ENCODE measurements around the gene RCN1. TPM values are rescaled to one million over a fixed set of nuclear protein-coding genes. Genes with fewer than 3 reads are reported as not detected.
"Not testable (repeated sequence)": the region's sequence is repeated elsewhere in the genome, so short reads cannot be mapped to it uniquely, and the experiment has no call there.

RCN1 gene
- total RNA-seq (2014; rRNA removed; shearing (Covaris generic)): 214 and 228 TPM in 2 replicates
- 316 and 331 TPM in 2 replicates for polyA plus RNA-seq (2015; cell fraction: cytosol; rRNA removed)
- polyA plus RNA-seq (2015; cell fraction: nucleus; rRNA removed): 102 and 111 TPM in 2 replicates

GRCh38 chr11:32090545-32091370 lies at the start of gene RCN1:
Gene RCN1, plus strand, starts transcription at chr11:32091074. Its CDS starts 123 bp downstream, at chr11:32091197.
- in situ Hi-C loops (cut with HindIII; ENCODE audit: low pct_unique_long_range_greater_than_20kb, low sequenced_read_pairs): no loop called here
- DNase-seq (ENCODE audit: low read depth, low spot score): peak; percentile 52

- no peak for DNase-seq (ENCODE audit: low read depth, low spot score)
- in situ Hi-C loops (cut with HindIII; ENCODE audit: low pct_unique_long_range_greater_than_20kb, low sequenced_read_pairs): no loop called here
These were observed 47.1 kb upstream of the RCN1 start for GRCh38 chr11:32043737-32044136.

- DNase-seq (ENCODE audit: low read depth, low spot score): no peak
- in situ Hi-C loops (cut with HindIII; ENCODE audit: low pct_unique_long_range_greater_than_20kb, low sequenced_read_pairs): no loop called here
These were observed 46.6 kb upstream of the RCN1 start for GRCh38 chr11:32044158-32044863.

- no peak for DNase-seq (ENCODE audit: low read depth, low spot score)
- in situ Hi-C loops (cut with HindIII; ENCODE audit: low pct_unique_long_range_greater_than_20kb, low sequenced_read_pairs): no loop called here
These were observed 45.4 kb upstream of the RCN1 start for GRCh38 chr11:32045456-32045855.

GRCh38 chr11:32050264-32050663 lies 40.6 kb upstream of the RCN1 start:
- DNase-seq (ENCODE audit: low read depth, low spot score): no peak
- in situ Hi-C loops (cut with HindIII; ENCODE audit: low pct_unique_long_range_greater_than_20kb, low sequenced_read_pairs): no loop called here

- in situ Hi-C loops (cut with HindIII; ENCODE audit: low pct_unique_long_range_greater_than_20kb, low sequenced_read_pairs): no loop called here
- peak; percentile 68 for DNase-seq (ENCODE audit: low read depth, low spot score)
These were observed 38.7 kb upstream of the RCN1 start for GRCh38 chr11:32052215-32052614.

GRCh38 chr11:32053151-32053888 lies 37.6 kb upstream of the RCN1 start:
- no peak for DNase-seq (ENCODE audit: low read depth, low spot score)
- in situ Hi-C loops (cut with HindIII; ENCODE audit: low pct_unique_long_range_greater_than_20kb, low sequenced_read_pairs): no loop called here

GRCh38 chr11:32055861-32056260 lies 35.0 kb upstream of the RCN1 start:
- DNase-seq (ENCODE audit: low read depth, low spot score): no peak
- in situ Hi-C loops (cut with HindIII; ENCODE audit: low pct_unique_long_range_greater_than_20kb, low sequenced_read_pairs): no loop called here

GRCh38 chr11:32056438-32056837 lies 34.4 kb upstream of the RCN1 start:
- peak; percentile 49 for DNase-seq (ENCODE audit: low read depth, low spot score)
- in situ Hi-C loops (cut with HindIII; ENCODE audit: low pct_unique_long_range_greater_than_20kb, low sequenced_read_pairs): no loop called here

GRCh38 chr11:32059686-32060462 lies 31.0 kb upstream of the RCN1 start:
- no peak for DNase-seq (ENCODE audit: low read depth, low spot score)
- in situ Hi-C loops (cut with HindIII; ENCODE audit: low pct_unique_long_range_greater_than_20kb, low sequenced_read_pairs): no loop called here

- in situ Hi-C loops (cut with HindIII; ENCODE audit: low pct_unique_long_range_greater_than_20kb, low sequenced_read_pairs): no loop called here
- DNase-seq (ENCODE audit: low read depth, low spot score): no peak
These were observed 28.3 kb upstream of the RCN1 start for GRCh38 chr11:32062540-32062939.

- DNase-seq (ENCODE audit: low read depth, low spot score); in situ Hi-C loops (cut with HindIII; ENCODE audit: low pct_unique_long_range_greater_than_20kb, low sequenced_read_pairs): not testable (repeated sequence)
These were observed 27.8 kb upstream of the RCN1 start for GRCh38 chr11:32063031-32063430.

- in situ Hi-C loops (cut with HindIII; ENCODE audit: low pct_unique_long_range_greater_than_20kb, low sequenced_read_pairs): no loop called here
These were observed 24.8 kb upstream of the RCN1 start for GRCh38 chr11:32065865-32066629.

GRCh38 chr11:32068134-32068870 lies 22.6 kb upstream of the RCN1 start:
- no peak for DNase-seq (ENCODE audit: low read depth, low spot score)
- in situ Hi-C loops (cut with HindIII; ENCODE audit: low pct_unique_long_range_greater_than_20kb, low sequenced_read_pairs): no loop called here

More at GRCh38 chr11:32065865-32066629, 24.8 kb upstream of the RCN1 start:
- DNase-seq (ENCODE audit: low read depth, low spot score): no peak

- in situ Hi-C loops (cut with HindIII; ENCODE audit: low pct_unique_long_range_greater_than_20kb, low sequenced_read_pairs): no loop called here
- no peak for DNase-seq (ENCODE audit: low read depth, low spot score)
These were observed 21.4 kb upstream of the RCN1 start for GRCh38 chr11:32069361-32070058.

Data from SK-MEL-5 (cell line).